BE2C (cell line): Measurements from ENCODE around the gene NEB.

Experiments used
- DNase-seq: peaks from one replicate; pipeline ENCODE4 v3.0.0-alpha.2; 2020
- H3K27me3 ChIP-seq: fragments of 250-450 bp; sonication (Bioruptor Pico); 2 replicates; pipeline ENCODE4 v1.5.1; 2020; ENCODE audit warnings: mild to moderate bottlenecking
- H3K36me3 ChIP-seq: fragments of 250-450 bp; sonication (Bioruptor Pico); 2 replicates; pipeline ENCODE4 v1.5.1; 2020; ENCODE audit warnings: mild to moderate bottlenecking
- H3K4me1 ChIP-seq: fragments of 250-450 bp; sonication (Bioruptor Pico); 2 replicates; pipeline ENCODE4 v1.5.1; 2020
- H3K4me3 ChIP-seq: 2 replicates; pipeline ENCODE4 v1.5.1; 2011; ENCODE audit warnings: low read depth, low read length
- H3K9me3 ChIP-seq: fragments of 250-450 bp; sonication (Bioruptor Pico); 2 replicates; pipeline ENCODE4 v1.5.1; 2020
- CTCF ChIP-seq: IDR thresholded peaks from 2 replicates; pipeline ENCODE4 v1.5.1; 2012; ENCODE audit warnings: mild to moderate bottlenecking, low read depth, low read length

NEB gene

GRCh38 chr2:151668737-151669136, 65.5 kb downstream of the NEB start:
- Histone ChIP-seq H3K9me3 (no peaks in the 10 kb centered on the region), H3K36me3 (no peaks in the 10 kb centered on the region), H3K4me3 (no peak overlapping the region), H3K27me3 (no peaks in the 10 kb centered on the region), H3K4me1 (no peaks in the 10 kb centered on the region)
- no peak for TF ChIP-seq CTCF
- DNase-seq, result no peak

GRCh38 chr2:151665959-151666358, 68.3 kb downstream of the NEB start:
- Histone ChIP-seq H3K4me3 (no peak overlapping the region), H3K36me3 (no peaks in the 10 kb centered on the region), H3K4me1 (no peaks in the 10 kb centered on the region), H3K27me3 (no peaks in the 10 kb centered on the region), H3K9me3 (no peaks in the 10 kb centered on the region)
- no peak for TF ChIP-seq CTCF
- DNase-seq, result no peak

- Histone ChIP-seq H3K27me3 (no peaks in the 10 kb centered on the region), H3K36me3 (no peaks in the 10 kb centered on the region), H3K4me1 (no peaks in the 10 kb centered on the region), H3K4me3 (no peak overlapping the region), H3K9me3 (no peaks in the 10 kb centered on the region)
- TF ChIP-seq CTCF, result no peak
- DNase-seq, result no peak
Measured at GRCh38 chr2:151664520-151664919, 69.8 kb downstream of the NEB start.

DNA sequence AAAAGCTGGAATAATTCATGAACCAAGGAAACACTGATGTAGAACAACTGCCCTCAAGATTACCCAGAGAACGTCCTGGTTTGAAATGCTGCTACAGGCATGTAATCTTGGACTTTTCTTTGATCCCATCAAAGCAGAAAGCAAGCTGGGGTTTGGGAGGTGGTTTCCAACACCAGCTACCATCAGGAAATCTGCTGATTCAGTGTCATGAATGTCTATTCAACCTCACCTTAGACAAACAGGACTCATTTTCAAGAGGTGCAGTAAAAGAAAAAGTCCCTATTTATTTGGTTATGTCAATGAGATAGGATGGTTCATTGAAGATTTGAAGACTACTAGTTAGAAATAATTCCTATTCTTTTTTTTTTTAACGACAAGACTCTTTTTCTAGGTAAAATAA, 72.7 kb downstream of the NEB start:
- no peaks in the 10 kb centered on the region for H3K9me3 ChIP-seq
- no peak for DNase-seq
- H3K36me3 ChIP-seq, result no peaks in the 10 kb centered on the region
- TF ChIP-seq CTCF, result no peak
- no peak overlapping the region for H3K4me3 ChIP-seq
- no peaks in the 10 kb centered on the region for H3K4me1 ChIP-seq
- H3K27me3 ChIP-seq, result no peaks in the 10 kb centered on the region

DNA sequence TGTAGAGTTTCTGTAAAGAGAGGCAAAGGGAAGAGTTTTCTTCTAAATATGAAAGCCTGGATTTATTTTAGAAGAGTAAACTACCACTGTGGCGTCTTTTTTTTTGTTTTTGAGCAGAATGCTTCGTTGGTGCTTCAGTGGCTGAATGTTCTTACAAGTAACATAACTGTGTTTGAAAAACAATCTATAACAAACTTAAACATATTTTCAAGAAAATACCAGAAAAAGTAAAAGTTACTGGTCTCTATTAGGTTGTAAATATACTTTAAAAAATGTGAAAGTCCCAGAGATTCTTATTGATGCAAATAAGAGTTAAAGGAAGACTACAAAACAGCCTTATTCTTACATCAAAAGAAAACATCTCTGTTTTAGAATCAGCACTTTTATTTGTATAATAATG, 76.2 kb downstream of the NEB start:
- no peaks in the 10 kb centered on the region for H3K27me3 ChIP-seq
- H3K4me3 ChIP-seq, result no peak overlapping the region
- no peak for DNase-seq
- H3K36me3 ChIP-seq, result no peaks in the 10 kb centered on the region
- no peaks in the 10 kb centered on the region for H3K4me1 ChIP-seq
- no peak for TF ChIP-seq CTCF
- no peaks in the 10 kb centered on the region for H3K9me3 ChIP-seq

DNA sequence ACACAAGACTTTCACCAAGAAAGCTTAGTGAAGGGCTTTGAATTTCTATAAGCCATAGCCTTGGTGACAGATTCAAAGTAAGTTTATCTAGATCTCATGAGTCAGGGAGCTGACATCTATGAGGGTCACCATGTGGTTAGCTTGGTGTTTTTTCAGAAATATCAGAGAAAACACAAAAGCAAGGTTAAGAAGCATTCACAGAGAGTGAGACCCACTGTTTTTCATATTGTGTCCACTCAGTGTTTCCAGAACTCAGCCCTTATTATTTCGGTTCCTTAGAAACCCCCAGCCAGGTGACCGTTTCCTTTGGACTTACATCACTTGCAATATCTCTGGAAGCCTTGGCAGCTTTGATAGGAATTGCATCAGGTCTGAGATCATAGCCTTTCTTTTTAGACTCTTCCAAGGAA, 76.6 kb downstream of the NEB start:
- no peak for TF ChIP-seq CTCF
- Histone ChIP-seq H3K36me3 (no peaks in the 10 kb centered on the region), H3K27me3 (no peaks in the 10 kb centered on the region), H3K4me3 (no peak overlapping the region), H3K4me1 (no peaks in the 10 kb centered on the region), H3K9me3 (no peaks in the 10 kb centered on the region)
- no peak for DNase-seq
